HG02759 (cell line): Measurements from ENCODE around the gene TCEAL3.
A peak's percentile ranks its signal among the peaks of the same experiment; 100 is the strongest.
"Not testable (repeated sequence)": the region's sequence is repeated elsewhere in the genome, so short reads cannot be mapped to it uniquely, and the experiment has no call there.

ENCODE experiments used
- ATAC-seq: cut with Tn5 transposase; IDR thresholded peaks from one replicate; pipeline ENCODE4 v1.9.1; 2021; ENCODE audit warnings: mild to moderate bottlenecking, moderate library complexity; ENCODE audit not compliant: unreplicated experiment

Gene TCEAL3

GRCh38 chrX:103624111-103624510 lies 16.3 kb downstream of the TCEAL3 start:
- ATAC-seq = no peak

GRCh38 chrX:103626855-103627254 lies 19.1 kb downstream of the TCEAL3 start:
- no peak for ATAC-seq

- peak; percentile 75 for ATAC-seq
Observed at GRCh38 chrX:103628386-103629317, 20.9 kb downstream of the TCEAL3 start, which contains the start of gene TCEAL1. Gene TCEAL1 (plus strand): TSS chrX:103628975. CDS start chrX:103629917, 942 bp downstream.

GRCh38 chrX:103629318-103630170 lies 21.8 kb downstream of the TCEAL3 start:
- peak; percentile 46 for ATAC-seq

- ATAC-seq = no peak
Observed at GRCh38 chrX:103630171-103630511, 22.4 kb downstream of the TCEAL3 start.

DNA sequence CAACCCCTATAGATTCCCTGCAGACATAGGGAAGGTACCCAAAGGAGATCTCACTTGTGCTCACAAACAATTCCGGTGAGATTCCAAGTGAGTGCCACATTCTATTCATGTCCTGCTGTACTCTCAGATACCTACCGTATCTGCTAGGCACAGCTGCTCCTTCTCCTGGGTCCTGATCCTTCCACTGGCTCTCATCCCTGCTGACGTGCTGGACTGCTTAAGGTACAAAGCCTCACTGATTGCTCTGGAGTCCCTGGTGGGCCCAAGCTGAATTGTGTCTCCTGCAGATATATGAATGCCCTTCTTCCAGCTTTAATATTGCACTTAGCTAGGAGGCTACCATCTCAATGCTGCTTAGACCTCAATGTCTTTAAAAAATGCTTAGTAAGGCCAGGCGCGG lies 23.4 kb downstream of the TCEAL3 start:
- ATAC-seq = no peak

- no peak for ATAC-seq
Observed at GRCh38 chrX:103635436-103635835, 27.7 kb downstream of the TCEAL3 start.

- ATAC-seq = no peak
Observed at GRCh38 chrX:103637604-103638338, 30.0 kb downstream of the TCEAL3 start.

DNA sequence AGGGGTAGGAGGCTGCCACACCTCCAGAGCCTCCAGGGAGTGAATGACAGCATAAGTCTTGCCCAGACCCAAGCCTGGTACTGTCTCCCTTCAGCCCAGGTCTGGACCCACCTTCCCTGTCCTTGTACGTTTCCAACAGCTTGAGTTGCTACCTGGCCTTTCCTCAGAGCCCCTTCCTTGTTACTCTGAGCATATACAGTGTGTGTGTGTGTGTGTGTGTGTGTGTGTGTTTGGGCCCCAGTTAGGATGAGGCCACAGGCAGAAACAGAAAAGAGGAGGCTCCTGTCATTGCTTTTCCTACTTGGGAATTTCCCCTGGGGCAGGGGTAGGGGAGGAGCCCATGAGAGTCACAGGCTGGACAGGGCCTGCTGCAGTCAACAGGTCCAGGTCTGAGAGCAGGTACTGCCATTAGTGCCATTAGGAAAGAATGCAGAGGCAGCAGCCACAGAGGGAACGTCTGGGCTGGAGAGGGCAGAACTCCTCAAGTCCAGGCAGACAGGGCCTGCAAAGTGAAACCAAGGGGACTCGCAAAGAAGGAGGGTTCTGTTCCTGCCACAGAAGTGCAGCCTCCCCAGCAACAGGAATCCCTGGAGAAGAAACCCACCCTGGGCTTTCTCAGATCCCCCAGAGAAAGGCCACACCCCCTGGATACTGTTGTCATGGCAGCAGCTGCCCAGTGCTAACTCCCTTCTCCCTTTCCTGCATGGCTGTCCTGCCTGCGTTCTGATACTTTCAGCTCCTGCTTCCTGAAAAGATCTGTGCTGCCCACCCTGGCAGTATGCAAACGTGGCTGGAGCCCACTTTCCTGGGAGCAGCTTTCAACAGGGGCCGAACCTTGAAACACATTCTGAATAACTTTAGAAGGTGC lies 30.9 kb downstream of the TCEAL3 start:
- not testable (repeated sequence) for ATAC-seq

GRCh38 chrX:103640401-103641155 lies 32.8 kb downstream of the TCEAL3 start:
- ATAC-seq = no peak

DNA sequence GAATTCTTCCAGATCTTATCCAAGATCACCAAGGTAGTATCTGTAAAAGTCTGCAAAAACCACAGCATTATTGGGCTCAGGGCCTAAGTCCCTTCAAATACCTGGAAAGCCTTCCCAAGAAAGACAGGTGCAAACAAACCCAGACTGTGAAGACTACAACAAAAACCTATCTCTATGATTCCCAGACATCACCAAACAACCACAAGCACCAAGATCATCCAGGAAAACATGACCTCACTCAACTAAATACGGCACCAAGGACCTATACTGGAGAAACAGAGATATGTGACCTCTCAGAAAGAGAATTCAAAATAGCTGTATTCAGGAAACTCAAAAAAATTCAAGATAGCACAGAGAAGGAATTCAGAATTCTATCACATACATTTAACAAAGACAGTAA lies 36.4 kb downstream of the TCEAL3 start:
- no peak for ATAC-seq

- no peak for ATAC-seq
Observed at GRCh38 chrX:103647630-103648029, 39.9 kb downstream of the TCEAL3 start.

GRCh38 chrX:103651151-103651773 lies 43.5 kb downstream of the TCEAL3 start:
- no peak for ATAC-seq

DNA sequence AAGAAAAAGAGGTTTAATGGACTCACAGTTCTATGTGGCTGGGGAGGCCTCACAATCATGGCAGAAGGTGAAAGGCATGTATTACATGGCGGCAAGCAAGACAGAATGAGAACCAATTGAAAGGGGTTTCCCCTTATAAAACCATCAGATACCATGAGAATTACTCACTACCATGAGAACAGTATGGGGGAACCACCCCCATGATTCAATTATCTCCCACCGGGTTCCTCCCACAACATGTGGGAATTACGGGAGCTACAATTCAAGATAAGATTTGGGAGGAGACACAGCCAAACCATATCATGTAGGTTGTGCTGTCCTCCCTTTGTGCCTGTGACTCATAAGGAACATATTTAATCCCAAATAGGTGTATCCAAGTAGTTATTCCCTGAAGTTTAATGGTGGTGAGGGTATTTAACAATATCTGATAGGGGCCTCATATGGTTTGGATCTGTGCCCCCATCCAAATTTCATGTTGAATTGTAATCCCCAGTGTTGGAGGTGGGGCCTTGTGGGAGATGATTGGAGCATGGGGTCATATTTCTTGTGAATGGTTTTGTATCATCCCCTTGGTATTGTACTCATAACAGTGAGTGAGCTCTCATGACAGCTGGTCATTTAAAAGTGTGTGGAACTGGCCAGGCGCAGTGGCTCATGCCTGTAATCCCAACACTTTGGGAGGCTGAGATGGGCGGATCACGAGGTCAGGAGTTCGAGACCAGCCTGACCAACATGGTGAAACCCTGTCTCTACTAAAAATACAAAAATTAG lies 47.7 kb downstream of the TCEAL3 start:
- ATAC-seq = not testable (repeated sequence)

DNA sequence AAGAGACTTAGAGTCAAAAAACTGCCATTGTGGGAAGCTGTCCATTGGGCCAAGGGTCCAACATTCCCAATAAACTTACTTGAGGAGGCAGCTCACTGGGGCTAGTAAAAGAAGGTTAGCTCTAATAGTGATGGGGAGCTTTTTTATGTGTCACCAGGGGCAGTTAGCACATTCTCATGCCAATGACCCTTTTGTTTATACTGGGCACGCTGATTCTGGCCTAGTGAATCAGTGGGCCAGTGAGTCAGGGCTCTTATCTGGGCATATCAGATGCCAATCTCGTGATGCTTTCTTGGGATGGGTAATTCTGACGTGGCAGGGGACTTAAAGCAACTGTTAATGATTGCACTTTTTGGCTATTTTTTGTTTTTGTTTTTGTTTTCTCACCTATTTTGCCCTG lies 48.9 kb downstream of the TCEAL3 start:
- ATAC-seq = no peak

- ATAC-seq = not testable (repeated sequence)
Observed at GRCh38 chrX:103657066-103657465, 49.3 kb downstream of the TCEAL3 start.

- ATAC-seq = no peak
Observed at GRCh38 chrX:103658681-103659433, 51.1 kb downstream of the TCEAL3 start.
